HG02970 (cell line): ENCODE data around the gene ZNF407.

Experiments used
- ATAC-seq: cut with Tn5 transposase; IDR thresholded peaks from one replicate; pipeline ENCODE4 v1.9.1; 2021; ENCODE audit warnings: mild to moderate bottlenecking, moderate library complexity, moderate number of reproducible peaks; ENCODE audit not compliant: unreplicated experiment, low FRiP score

ZNF407 gene

GRCh38 chr18:74714120-74714519, 116.5 kb downstream of the ZNF407 start:
- no peak for ATAC-seq

- no peak for ATAC-seq
These were observed 117.1 kb downstream of the ZNF407 start for GRCh38 chr18:74714791-74715190.

- ATAC-seq: no peak
These were observed 117.6 kb downstream of the ZNF407 start for GRCh38 chr18:74715306-74715705.

GRCh38 chr18:74715865-74716712, 118.4 kb downstream of the ZNF407 start:
- no peak for ATAC-seq

GRCh38 chr18:74718312-74718711, 120.6 kb downstream of the ZNF407 start:
- no peak for ATAC-seq

- ATAC-seq: no peak
These were observed 124.6 kb downstream of the ZNF407 start for GRCh38 chr18:74722237-74722636.

GRCh38 chr18:74724186-74724585, 126.5 kb downstream of the ZNF407 start:
- no peak for ATAC-seq

- no peak for ATAC-seq
These were observed 128.0 kb downstream of the ZNF407 start for GRCh38 chr18:74725690-74726089.

GRCh38 chr18:74728586-74728985, 130.9 kb downstream of the ZNF407 start:
- ATAC-seq: no peak

GRCh38 chr18:74731097-74731496, 133.4 kb downstream of the ZNF407 start:
- ATAC-seq: no peak

- no peak for ATAC-seq
These were observed 134.7 kb downstream of the ZNF407 start for GRCh38 chr18:74732380-74732779.

- no peak for ATAC-seq
These were observed 135.9 kb downstream of the ZNF407 start for GRCh38 chr18:74733598-74733997.

- no peak for ATAC-seq
These were observed 136.4 kb downstream of the ZNF407 start for GRCh38 chr18:74734013-74734444.

GRCh38 chr18:74739926-74740325, 142.3 kb downstream of the ZNF407 start:
- no peak for ATAC-seq

- no peak for ATAC-seq
These were observed 145.0 kb downstream of the ZNF407 start for GRCh38 chr18:74742573-74743243.

GRCh38 chr18:74745633-74746403, 148.1 kb downstream of the ZNF407 start:
- no peak for ATAC-seq

GRCh38 chr18:74748809-74749208, 151.1 kb downstream of the ZNF407 start:
- no peak for ATAC-seq

GRCh38 chr18:74758995-74759394, 161.3 kb downstream of the ZNF407 start:
- ATAC-seq: no peak

- no peak for ATAC-seq
These were observed 162.4 kb downstream of the ZNF407 start for GRCh38 chr18:74760026-74760425.

GRCh38 chr18:74760436-74760835, 162.8 kb downstream of the ZNF407 start:
- ATAC-seq: no peak

GRCh38 chr18:74766251-74766650, 168.6 kb downstream of the ZNF407 start:
- ATAC-seq: no peak
